IPS-18c (cell line): ENCODE measurements around the gene COL8A2.

Experiments used
- H3K4me3 ChIP-seq: 2 replicates; pipeline ENCODE4 v1.7.0; 2013; ENCODE audit warnings: low read depth, mild to moderate bottlenecking, low read length, moderate library complexity; ENCODE audit not compliant: insufficient read depth
- H3K9me3 ChIP-seq: one replicate; pipeline ENCODE4 v1.6.1; 2013; ENCODE audit warnings: mild to moderate bottlenecking, low read length, moderate library complexity; ENCODE audit not compliant: control insufficient read depth, insufficient read depth

COL8A2 gene

DNA sequence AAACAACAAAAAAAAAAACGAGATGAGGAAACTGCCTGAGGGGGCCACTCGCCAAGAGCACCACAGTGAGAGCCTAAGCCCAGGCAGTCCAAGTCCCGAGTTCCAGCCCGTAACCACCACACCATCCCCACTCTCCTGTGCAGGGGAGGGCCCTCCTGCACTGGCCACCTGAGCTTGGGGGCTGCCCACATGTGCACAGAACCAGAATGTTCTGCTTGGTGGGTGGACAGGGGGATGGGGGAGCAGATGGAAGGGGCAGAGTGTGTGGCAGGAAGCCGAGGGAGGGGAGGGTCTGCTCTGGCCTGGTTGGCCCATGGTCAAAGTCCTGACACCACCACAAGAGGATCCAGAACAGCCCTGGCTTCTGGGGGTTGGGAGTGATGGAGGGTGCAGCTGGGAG is 18.8 kb downstream of the COL8A2 start:
- no peaks in the 10 kb centered on the region for H3K9me3 ChIP-seq
- H3K4me3 ChIP-seq: no peak overlapping the region

DNA sequence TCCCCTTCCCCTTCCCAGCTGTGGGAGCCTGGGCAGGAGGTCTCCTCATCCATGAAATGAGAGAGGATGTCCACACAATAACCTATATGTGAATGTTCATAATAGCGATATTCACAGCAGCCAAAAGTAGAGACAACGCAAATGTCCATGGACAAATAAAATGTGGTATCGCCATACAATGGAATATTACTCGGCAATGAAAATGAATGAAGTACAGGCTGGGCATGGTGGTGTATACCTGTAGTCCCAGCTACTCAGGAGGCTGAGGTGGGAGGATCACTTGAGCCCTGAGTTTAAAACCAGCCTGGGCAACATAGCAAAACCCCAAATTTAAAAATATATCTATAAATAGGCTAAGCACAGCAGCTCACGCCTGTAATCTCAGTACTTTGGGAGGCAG is 23.5 kb downstream of the COL8A2 start:
- Histone ChIP-seq H3K4me3 (no peak overlapping the region), H3K9me3 (no peaks in the 10 kb centered on the region)

DNA sequence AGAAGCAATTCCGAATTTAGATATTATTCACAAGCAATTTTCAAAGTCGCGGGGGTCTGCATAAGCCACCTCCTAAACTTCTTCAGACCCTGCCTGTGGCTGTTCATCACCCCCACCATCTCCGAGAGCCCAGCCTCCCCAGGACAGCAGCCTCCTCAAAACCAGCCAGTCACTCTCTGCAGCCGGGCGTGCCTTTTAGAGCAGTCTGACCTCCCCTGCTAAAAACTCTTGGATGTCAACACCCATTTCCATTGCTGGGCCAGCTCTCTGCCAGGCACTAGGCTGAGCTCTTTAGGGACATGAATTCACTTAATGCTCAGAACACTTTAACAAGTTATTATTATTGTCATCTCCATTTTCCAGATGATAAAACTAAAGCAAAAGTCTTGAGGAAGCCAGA is 24.6 kb downstream of the COL8A2 start:
- H3K9me3 ChIP-seq: no peaks in the 10 kb centered on the region
- no peak overlapping the region for H3K4me3 ChIP-seq

DNA sequence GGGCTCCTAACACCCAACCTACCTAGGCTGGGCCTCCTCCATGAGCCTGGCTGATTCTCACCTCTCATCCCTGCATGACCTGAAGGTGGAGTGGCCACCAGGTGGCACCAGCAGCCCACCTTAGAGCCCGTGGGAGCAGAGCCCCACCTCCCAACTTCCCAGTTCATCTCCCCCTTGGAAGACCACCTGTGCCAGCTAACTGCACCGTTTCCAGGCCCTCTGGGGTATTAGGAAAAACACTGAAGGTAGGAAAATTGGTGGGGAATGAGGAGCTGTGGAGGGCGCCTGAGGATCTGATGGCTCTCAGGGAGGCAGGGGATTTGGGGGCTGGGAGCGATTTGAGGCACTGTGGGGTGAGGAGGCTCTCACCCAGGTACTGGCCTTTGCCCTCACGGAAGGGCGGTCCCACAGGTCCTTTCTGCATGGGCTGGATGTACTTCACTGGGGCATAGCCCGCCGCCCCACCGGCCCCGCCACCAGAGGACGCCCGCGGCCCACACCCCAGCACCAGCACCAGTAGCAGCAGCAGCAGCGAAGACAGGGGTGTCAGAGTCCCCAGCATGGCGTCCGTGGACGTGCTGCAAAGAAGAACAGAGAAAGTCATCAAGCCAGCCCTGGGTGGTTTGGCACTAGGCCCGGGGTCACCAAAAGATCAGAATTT is 25.2 kb downstream of the COL8A2 start:
- Histone ChIP-seq H3K9me3 (no peaks in the 10 kb centered on the region), H3K4me3 (no peak overlapping the region)

DNA sequence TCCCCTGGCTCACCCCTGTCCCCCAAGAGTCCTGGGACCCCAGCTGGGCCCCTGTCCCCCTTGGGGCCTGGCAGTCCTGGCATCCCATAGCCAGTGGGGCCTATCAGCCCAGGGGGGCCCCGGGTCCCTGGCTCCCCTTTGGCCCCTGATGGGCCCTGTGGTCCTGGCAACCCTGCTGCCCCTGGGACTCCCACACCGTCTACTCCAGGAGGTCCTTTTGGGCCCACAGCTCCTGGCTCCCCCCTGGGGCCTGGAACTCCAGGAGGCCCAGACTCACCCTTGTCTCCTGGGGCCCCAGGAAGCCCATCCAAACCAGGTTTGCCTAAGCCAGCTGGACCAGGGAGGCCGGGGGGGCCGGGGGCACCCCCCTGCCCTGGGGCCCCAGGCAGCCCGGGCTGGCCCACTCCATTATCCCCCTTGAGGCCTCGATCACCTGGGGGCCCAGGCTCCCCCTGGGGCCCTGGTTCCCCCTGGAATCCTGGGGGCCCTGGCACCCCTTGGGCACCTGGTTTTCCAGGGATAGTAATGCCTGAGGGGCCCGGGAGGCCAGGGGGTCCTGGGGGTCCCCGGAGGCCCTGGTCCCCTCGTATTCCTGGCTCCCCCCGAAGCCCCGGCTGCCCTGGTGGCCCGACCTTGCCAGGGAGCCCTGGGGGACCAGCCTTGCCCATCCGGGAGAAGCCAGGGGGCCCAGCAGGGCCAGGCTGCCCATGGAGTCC is 26.2 kb downstream of the COL8A2 start:
- Histone ChIP-seq H3K9me3 (no peaks in the 10 kb centered on the region), H3K4me3 (no peak overlapping the region)

DNA sequence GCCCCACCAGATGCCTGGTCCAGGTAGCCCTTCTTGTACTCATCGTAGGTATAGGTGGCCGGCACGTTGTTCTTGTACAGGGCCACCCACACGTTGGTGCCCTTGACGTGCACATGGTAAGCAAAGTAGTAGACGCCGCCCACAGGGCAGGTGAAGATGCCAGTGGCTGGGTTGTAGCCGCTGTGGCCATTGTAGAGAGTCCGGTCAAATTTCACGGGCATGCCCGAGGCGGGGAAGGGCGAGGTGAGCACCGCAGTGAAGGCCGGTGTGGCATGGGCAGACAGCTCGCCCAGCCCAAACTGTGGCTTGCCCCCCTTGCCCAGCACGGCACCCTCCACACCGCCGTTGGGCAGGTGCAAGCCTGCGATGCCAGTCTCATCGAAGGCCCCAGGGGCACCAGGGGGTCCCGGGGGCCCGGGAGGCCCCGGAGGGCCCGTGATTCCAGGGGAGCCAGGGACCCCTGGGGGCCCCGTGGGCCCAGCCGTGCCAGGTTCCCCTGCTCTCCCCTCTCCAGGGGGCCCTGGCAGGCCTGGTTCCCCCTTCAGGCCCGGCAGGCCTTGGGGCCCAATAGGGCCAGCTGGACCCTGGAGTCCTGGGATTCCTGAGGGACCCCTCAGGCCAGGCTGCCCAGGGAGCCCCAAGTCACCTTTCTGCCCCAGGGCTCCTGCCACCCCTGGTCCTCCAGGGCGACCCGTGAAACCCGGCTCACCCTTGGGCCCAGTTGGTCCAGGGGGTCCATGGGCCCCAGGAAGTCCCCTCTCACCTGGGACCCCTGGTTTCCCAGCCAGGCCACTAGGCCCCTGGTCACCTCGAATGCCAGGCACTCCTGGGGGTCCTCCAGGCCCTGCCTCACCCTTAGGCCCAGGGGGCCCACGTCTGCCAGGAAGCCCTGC is 27.1 kb downstream of the COL8A2 start:
- Histone ChIP-seq H3K9me3 (no peaks in the 10 kb centered on the region), H3K4me3 (no peak overlapping the region)

DNA sequence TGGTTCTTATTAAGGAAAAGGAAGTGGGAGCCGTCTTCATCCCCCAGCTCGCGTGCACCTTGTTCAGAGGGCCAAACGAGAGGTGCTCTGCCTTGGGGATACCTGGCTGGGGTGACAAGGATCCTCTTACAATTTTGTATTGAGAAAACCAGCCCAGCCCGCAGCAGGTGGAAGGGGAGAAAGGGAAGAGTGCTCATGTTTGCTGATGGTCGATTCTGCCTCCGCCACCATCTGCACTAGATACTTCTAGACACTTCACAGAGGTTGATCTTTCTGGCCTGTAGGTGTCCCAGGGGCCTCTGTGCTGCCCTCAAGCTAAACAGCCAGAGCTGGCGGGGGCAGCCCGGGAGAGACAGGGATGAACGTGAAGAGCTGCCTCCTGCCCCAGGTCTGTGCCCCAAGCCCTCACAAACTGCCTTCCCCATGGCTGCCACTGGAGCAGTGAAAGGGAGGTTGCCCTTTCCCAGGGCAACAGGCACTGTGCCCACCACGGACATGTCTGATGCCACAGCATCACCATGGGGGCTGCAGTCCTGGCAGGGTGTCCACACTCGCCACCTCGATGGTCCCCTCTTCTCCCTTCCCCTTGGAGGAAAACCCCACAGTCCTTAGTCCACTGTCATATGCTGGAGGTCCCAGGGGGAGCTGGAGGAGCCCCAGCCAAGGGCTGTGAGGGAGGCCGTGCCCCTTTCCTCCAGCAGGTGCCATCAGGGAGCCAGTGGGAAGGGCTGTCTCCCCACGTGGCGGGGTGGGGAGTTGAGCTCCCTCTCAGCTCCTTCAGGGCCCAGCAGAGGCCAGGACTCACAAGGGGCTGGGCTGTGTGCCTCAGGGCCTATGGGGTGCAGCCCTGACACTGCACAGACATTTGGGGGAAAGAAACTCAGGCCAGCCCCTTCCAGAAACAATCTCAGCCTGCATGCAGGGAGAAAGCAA is 28.3 kb downstream of the COL8A2 start:
- H3K9me3 ChIP-seq: no peaks in the 10 kb centered on the region
- no peak overlapping the region for H3K4me3 ChIP-seq

DNA sequence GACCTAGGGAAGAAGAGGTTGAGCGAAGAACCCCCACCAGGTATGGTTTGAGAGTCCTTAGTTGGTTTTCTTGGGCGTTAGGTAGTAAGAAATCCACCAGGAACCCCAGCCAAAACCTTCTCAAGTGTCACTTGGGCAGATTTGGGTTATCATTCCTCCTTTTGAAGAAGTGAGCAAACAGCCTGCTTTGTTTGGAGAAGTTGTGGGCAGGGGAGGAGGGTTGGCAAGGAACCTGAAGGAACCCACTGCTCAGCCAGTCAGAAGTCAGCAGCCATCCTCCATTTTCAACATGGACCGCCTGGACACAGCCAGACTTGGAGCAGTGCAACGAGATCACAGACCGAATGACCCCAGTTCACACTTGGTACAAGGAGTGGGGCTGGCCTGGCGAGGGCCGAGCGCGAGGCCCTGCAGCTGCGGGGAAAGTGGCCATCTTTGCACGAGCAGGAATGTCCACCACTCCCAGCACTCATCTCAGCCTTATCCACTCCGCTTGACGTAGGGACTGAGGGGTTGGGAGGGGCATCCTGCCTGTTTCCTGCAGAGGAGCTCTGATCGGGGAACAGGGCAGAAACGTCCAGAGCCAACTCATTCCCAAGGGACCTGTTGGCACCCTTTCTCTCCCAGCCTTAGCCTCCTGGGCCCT is 29.1 kb downstream of the COL8A2 start:
- H3K9me3 ChIP-seq: no peaks in the 10 kb centered on the region

DNA sequence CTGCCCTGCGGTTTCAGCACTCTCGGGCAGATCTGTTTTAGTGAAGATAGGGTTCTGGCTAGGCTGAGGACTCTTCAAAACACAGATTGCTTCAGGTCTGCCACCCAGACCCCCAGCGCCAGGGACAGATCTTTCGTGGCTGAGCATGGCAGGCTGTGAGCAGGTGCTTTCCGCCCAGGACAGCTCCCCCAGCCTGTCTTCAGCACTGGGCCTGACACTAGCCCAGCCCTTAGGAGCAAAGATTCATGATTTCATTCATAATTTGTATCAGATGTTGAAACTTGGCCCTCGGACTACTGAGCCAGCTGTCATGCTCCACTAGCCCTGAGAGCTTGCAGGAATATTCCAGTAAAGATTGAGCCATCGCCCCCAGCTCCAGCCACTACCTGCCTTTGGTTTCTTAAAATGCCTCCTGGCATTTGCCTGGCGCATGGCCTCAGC is 30.4 kb downstream of the COL8A2 start:
- no peak overlapping the region for H3K4me3 ChIP-seq

More for the DNA sequence above, 29.1 kb downstream of the COL8A2 start:
- H3K4me3 ChIP-seq: no peak overlapping the region

DNA sequence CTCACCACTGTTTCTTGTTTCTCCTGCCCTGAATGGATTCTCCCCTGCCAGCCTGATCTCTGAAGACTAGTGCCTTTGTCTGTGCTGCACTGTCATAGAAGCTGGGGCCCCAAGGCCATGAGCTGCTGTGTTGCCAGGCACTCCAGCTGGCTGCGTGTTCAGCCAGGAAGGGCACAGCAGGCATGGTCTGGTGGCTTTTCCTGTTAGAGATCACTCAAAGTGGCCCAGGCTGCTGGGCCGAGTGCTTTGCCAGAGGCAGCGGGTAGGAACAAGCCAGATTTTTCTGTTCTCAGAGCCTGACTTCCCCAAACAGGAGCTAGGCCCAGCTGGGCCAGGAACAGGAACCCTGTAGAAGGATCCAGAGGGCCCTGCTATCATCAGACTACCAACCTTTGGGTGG is 31.1 kb downstream of the COL8A2 start:
- H3K4me3 ChIP-seq: no peak overlapping the region
- H3K9me3 ChIP-seq: no peaks in the 10 kb centered on the region

More for the DNA sequence above, 30.4 kb downstream of the COL8A2 start:
- H3K9me3 ChIP-seq: no peaks in the 10 kb centered on the region

DNA sequence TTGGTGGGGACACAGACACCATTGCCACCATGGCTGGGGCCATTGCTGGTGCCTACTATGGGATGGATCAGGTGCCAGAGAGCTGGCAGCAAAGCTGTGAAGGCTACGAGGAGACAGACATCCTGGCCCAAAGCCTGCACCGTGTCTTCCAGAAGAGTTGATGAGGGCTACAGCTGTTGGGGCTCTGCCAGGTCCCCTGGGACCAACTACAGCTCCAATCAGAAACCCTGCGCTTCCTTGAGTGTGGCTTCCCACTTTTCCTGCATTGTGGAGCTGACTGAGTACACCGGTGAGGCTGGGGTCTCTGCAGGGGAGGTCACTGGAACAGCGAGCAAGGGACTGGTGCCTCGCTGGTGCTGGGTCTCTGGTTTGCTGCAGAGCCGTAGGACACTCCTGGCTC is 31.8 kb downstream of the COL8A2 start:
- no peak overlapping the region for H3K4me3 ChIP-seq
- H3K9me3 ChIP-seq: no peaks in the 10 kb centered on the region

DNA sequence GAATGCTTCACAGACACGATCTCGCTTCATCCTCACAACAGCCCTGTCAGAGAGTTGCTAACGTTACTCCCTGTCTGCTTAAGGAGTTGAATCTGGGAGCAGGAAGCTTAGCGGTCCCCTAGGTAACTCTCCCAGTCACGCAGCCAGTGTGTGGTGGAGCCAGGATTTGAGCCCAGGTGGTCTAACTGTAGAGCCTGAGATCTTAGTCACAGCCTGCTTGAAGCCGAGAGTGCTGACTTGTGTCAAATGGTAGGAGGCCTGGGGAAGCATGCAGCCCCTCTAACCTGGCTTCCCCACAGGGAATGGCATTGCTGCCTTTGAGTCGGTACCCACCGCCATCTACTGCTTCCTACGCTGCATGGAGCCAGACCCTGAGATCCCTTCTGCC is 32.2 kb downstream of the COL8A2 start:
- Histone ChIP-seq H3K9me3 (no peaks in the 10 kb centered on the region), H3K4me3 (no peak overlapping the region)

DNA sequence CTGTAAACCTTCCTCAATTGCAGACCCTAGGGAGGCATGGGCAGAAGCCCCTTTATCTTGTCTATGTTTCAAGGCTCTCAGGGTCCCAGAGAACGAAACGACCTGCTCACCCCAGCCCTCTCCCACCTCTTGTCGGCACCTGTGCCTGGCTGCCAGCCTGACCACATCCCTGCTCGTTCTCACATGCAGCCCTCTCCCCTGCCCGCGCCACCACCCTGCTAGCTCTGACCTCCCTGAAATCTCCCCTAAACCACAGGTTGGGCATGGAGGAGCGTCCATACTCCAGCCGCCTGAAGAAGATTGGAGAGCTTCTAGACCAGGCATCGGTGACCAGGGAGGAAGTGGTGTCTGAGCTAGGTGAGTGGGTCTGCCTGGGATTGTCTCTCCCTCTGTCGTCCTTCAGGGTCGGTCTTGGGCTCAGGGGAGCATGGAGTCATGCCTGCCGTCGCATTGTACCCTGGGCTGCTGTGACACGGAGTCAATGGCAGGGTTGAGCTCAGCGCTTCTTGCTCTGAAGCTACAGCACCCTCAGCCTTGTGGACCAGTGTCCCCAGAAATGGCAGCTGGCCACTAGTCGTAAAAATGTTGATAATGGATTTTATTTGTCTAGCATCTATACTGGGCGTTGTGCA is 32.7 kb downstream of the COL8A2 start:
- Histone ChIP-seq H3K4me3 (no peak overlapping the region), H3K9me3 (no peaks in the 10 kb centered on the region)

DNA sequence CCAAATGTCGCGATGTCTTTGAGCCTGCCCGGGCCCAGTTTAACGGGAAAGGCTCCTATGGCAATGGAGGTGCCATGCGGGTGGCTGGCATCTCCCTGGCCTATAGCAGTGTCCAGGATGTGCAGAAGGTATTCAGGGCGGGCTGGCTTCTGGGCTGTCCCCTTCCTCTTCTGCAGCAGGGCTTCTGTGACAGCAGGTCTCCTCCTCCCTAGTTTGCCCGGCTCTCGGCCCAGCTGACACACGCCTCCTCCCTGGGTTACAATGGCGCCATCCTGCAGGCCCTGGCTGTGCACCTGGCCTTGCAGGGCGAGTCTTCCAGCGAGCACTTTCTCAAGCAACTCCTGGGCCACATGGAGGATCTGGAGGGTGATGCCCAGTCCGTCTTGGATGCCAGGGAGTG is 33.3 kb downstream of the COL8A2 start:
- Histone ChIP-seq H3K9me3 (no peaks in the 10 kb centered on the region), H3K4me3 (no peak overlapping the region)

DNA sequence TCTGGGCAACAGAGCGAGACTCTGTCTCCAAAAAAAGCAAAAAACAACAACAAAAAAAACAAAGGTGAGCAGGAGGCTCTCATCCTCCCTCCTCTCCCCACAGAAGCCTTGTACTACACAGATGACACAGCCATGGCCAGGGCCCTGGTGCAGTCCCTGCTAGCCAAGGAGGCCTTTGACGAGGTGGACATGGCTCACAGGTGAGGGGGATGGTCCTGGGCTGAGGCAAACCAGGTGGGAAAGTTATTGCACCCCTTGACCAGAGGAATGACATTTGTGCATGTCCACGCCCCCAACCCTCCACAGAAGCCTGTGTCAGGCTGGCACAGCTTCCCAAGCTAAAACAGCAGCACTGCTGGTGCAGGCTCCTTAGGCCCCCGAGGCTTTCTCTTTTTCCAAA is 33.9 kb downstream of the COL8A2 start:
- Histone ChIP-seq H3K4me3 (no peak overlapping the region), H3K9me3 (no peaks in the 10 kb centered on the region)
